ENCODE results near the gene REPIN1. TPM values are rescaled to one million over a fixed set of nuclear protein-coding genes. Genes with fewer than 3 reads are reported as not detected.
"Not testable (repeated sequence)": the region's sequence is repeated elsewhere in the genome, so short reads cannot be mapped to it uniquely, and the experiment has no call there.

Gene REPIN1
- total RNA-seq, 1 experiment from 2014 or later, result 189 TPM

DNA sequence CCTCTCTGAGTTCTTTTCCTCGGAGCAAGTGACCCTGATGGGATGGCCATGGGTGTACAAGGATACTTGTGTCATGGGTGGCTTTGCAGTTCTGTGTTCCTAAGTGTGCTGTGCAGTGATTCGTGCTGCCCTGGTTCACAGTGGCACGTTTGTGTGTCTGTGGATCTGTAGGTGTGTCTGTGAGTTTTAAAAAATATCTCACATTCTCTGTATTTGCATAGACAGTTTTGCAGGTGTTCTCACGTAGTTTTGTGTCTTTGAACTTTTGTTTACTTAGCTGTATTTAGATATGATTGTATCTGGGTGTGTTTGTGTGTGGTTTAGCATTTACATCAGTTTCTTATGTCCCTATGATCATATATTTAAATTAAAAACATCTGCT lies 14.2 kb downstream of the REPIN1 start:
- H3K27ac Mint-ChIP-seq (ENCODE audit: unreplicated experiment), result no peak overlapping the region
- intact Hi-C loops (cut with micrococcal nuclease; ENCODE audit: unreplicated experiment), result no loop called here
- H3K27me3 Mint-ChIP-seq (ENCODE audit: unreplicated experiment), result no peaks in the 10 kb centered on the region
- TF ChIP-seq, protein P1, sequence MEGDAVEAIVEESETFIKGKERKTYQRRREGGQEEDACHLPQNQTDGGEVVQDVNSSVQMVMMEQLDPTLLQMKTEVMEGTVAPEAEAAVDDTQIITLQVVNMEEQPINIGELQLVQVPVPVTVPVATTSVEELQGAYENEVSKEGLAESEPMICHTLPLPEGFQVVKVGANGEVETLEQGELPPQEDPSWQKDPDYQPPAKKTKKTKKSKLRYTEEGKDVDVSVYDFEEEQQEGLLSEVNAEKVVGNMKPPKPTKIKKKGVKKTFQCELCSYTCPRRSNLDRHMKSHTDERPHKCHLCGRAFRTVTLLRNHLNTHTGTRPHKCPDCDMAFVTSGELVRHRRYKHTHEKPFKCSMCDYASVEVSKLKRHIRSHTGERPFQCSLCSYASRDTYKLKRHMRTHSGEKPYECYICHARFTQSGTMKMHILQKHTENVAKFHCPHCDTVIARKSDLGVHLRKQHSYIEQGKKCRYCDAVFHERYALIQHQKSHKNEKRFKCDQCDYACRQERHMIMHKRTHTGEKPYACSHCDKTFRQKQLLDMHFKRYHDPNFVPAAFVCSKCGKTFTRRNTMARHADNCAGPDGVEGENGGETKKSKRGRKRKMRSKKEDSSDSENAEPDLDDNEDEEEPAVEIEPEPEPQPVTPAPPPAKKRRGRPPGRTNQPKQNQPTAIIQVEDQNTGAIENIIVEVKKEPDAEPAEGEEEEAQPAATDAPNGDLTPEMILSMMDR (IDR thresholded peaks at IDR 0.05; ENCODE audit: unreplicated experiment), result no peak
- H3K9me3 Mint-ChIP-seq (ENCODE audit: low read depth, unreplicated experiment), result no peaks in the 10 kb centered on the region
- H3K4me1 Mint-ChIP-seq (ENCODE audit: low read depth, unreplicated experiment), result peaks cover 17% of the 10 kb centered on the region
- peaks cover 31% of the 10 kb centered on the region for H3K36me3 Mint-ChIP-seq (ENCODE audit: insufficient read depth, unreplicated experiment)
- DNase-seq, result no peak
- no peak overlapping the region for H3K4me3 Mint-ChIP-seq (ENCODE audit: low read depth, unreplicated experiment)
- BruUV-seq (replicated peaks), result no TSS peak
- CTCF ChIA-PET, result no interaction called here

DNA sequence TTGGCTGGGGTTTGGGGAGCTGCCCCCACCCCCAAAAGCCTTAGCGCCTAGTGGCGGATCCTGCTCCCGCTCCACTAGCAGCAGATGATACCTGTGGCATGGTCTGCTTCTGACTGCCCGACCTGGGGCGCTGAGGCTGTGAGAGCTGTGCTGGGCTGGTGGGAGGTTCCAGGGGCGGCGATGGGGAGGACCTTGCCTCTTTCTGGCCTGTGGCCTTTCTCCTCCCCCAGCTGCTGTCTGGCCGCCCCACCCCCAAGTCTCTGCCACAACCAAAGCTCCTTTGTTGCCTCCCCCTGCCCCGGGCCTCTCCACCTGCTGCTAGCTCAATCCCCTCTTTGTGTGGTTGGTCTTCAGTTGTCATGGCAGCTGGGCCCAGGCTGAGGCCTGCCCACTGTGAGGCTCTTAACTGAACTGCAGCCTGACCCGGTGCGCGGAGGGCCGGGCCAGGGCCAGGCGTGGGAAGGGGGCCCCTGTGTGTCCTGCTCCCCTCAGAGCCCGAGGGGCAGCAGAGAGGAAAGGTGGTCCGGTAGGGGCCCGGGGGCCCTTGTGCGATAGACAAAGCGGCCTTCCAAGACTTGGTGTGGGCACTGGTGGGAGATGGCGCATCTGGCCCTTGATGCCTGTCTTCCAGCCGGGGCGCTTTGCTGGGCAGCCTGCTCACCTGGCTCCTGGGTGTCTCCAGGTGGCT lies 15.2 kb downstream of the REPIN1 start:
- H3K4me3 Mint-ChIP-seq (ENCODE audit: low read depth, unreplicated experiment), result no peak overlapping the region
- TF ChIP-seq, protein P1 (IDR thresholded peaks at IDR 0.05; ENCODE audit: unreplicated experiment), result no peak
- intact Hi-C loops (cut with micrococcal nuclease; ENCODE audit: unreplicated experiment), result no loop called here
- no peaks in the 10 kb centered on the region for H3K27me3 Mint-ChIP-seq (ENCODE audit: unreplicated experiment)
- H3K36me3 Mint-ChIP-seq (ENCODE audit: insufficient read depth, unreplicated experiment), result peaks cover 22% of the 10 kb centered on the region
- H3K9me3 Mint-ChIP-seq (ENCODE audit: low read depth, unreplicated experiment), result no peaks in the 10 kb centered on the region
- H3K27ac Mint-ChIP-seq (ENCODE audit: unreplicated experiment), result no peak overlapping the region
- BruUV-seq (replicated peaks), result no TSS peak
- CTCF ChIA-PET, result no interaction called here
- H3K4me1 Mint-ChIP-seq (ENCODE audit: low read depth, unreplicated experiment), result peaks cover 14% of the 10 kb centered on the region
- DNase-seq, result no peak

DNA sequence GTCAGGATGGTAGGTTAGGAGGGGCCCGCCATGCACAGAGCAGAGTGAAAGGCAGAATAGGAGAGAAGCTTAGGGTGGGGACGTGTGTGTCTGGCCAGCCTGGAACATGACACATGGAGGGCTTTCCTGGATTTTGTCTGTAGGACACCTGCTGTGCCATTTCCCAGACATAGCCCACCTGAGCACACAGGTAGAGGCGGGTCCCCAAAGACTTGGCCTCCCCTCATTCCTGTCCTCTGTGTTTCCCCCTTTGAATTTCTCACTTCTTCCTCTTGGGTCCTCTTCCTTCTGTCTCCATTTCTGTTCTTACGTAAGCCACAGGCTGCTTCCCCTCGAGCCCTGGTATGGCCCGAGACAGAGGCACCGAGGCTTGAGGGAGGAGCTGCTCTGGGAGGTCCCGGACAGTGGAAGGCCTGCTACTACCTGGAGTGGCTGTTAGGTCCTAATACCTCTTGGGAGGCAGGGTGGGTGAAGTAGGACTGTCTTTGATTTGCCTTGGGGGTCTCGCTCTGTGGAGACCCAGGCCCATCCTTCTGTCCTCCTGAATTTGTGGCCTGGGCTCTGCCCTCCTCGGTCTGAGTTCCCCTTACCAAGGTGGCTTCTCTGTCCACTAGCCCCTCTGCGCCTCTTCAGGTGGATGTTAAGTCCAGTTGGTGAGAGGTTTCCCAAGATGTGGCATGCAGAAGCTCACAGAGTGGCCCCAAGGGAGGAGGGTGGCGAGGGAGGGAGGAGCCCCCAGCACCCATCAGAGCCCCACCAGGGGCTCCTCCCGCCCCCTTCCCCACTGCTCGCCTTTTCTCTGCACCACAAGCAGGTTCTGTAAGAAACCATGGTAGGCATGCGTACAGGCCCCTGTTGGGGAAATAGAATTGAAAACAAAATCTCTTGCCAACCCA lies 16.0 kb downstream of the REPIN1 start:
- intact Hi-C loops (cut with micrococcal nuclease; ENCODE audit: unreplicated experiment), result no loop called here
- H3K4me3 Mint-ChIP-seq (ENCODE audit: low read depth, unreplicated experiment), result no peak overlapping the region
- CTCF ChIA-PET, result no interaction called here

DNA sequence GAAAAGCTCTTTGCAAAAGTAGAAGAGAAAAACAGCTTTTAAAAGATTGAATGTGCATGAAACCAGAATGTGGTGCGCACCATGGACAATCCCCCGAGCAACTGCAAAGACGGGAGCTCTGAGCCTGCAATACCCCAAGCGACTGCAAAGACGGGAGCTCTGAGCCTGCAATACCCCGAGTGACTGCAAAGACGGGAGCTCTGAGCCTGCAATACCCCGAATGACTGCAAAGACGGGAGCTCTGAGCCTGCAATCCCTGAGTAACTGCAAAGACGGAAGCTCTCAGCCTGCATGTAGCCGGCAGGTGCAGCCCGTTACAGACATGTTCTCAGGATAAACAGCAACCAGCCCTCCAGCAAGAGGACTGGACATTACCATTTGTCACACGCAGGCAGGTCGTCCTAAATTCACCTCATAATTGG lies 16.7 kb downstream of the REPIN1 start:
- CTCF ChIA-PET, result no interaction called here
- Mint-ChIP-seq H3K9me3 (ENCODE audit: low read depth, unreplicated experiment) (no peaks in the 10 kb centered on the region), H3K4me3 (ENCODE audit: low read depth, unreplicated experiment) (no peak overlapping the region), H3K36me3 (ENCODE audit: insufficient read depth, unreplicated experiment) (peaks cover 10% of the 10 kb centered on the region), H3K27ac (ENCODE audit: unreplicated experiment) (no peak overlapping the region), H3K4me1 (ENCODE audit: low read depth, unreplicated experiment) (peaks cover 4% of the 10 kb centered on the region), H3K27me3 (ENCODE audit: unreplicated experiment) (no peaks in the 10 kb centered on the region)
- no TSS peak for BruUV-seq (replicated peaks)
- TF ChIP-seq, protein P1 (IDR thresholded peaks at IDR 0.05; ENCODE audit: unreplicated experiment), result no peak
- DNase-seq, result no peak
- intact Hi-C loops (cut with micrococcal nuclease; ENCODE audit: unreplicated experiment), result no loop called here

More for the DNA sequence above, 16.0 kb downstream of the REPIN1 start:
- no peaks in the 10 kb centered on the region for H3K27me3 Mint-ChIP-seq (ENCODE audit: unreplicated experiment)
- DNase-seq, result no peak
- TF ChIP-seq, protein P1 (IDR thresholded peaks at IDR 0.05; ENCODE audit: unreplicated experiment), result no peak
- no peaks in the 10 kb centered on the region for H3K9me3 Mint-ChIP-seq (ENCODE audit: low read depth, unreplicated experiment)
- no peak overlapping the region for H3K27ac Mint-ChIP-seq (ENCODE audit: unreplicated experiment)
- BruUV-seq (replicated peaks), result no TSS peak
- H3K36me3 Mint-ChIP-seq (ENCODE audit: insufficient read depth, unreplicated experiment), result peaks cover 16% of the 10 kb centered on the region
- H3K4me1 Mint-ChIP-seq (ENCODE audit: low read depth, unreplicated experiment), result peaks cover 11% of the 10 kb centered on the region

DNA sequence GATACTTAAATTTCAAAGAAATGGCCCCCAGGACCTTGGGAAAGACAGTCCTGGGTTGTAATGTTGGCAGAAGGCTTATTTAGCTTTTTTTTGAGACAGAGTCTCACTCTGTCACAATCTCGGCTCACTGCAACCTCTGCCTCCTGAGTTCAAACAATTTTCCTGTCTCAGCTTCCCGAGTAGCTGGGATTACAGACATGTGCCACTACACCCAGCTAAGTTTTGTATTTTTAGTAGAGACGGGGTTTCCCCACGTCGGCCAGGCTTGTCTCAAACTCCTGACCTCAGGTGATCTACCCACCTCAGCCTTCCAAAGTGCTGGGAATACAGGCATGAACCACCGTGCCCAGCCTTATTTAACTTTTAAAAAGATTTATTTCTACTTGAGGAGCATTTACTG lies 17.3 kb downstream of the REPIN1 start:
- CTCF ChIA-PET; H3K27ac Mint-ChIP-seq (ENCODE audit: unreplicated experiment): not testable (repeated sequence)

More for the DNA sequence above, 17.3 kb downstream of the REPIN1 start:
- H3K27me3 Mint-ChIP-seq (ENCODE audit: unreplicated experiment); DNase-seq; H3K9me3 Mint-ChIP-seq (ENCODE audit: low read depth, unreplicated experiment); BruUV-seq (replicated peaks); intact Hi-C loops (cut with micrococcal nuclease; ENCODE audit: unreplicated experiment); H3K4me3 Mint-ChIP-seq (ENCODE audit: low read depth, unreplicated experiment); H3K4me1 Mint-ChIP-seq (ENCODE audit: low read depth, unreplicated experiment); H3K36me3 Mint-ChIP-seq (ENCODE audit: insufficient read depth, unreplicated experiment): not testable (repeated sequence)
